Activated CD8-positive, alpha-beta memory T cell treated with anti-CD3 and anti-CD28 coated beads, Interleukin-2, amount 50 U/mL, for 1 hour (primary cell): ENCODE data around the gene VSTM5.

ENCODE experiments used
- DNase-seq: peaks from one replicate; pipeline ENCODE4 v3.0.0-alpha.2; 2020; ENCODE audit errors: extremely low read depth

Gene VSTM5

DNA sequence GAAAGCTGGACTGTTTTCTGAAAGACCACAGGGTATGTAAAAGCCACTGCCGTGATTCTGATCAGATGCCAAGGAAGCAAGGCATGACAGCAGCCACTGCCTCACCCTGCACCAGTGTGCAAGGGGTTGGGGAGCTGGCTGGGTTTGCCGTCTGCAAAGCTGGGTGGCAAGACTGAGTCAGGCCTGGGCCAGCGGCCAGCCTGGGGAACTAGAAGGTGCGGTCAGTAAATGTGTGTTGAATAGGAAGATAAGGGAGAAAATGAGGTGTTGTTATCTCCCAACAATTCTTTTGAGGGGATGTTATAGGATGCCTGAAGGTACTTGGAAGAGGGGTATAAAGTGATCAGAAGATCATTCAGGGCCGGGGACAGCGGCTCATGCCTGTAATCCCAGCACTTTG is 8.0 kb downstream of the VSTM5 start:
- DNase-seq: no peak

DNA sequence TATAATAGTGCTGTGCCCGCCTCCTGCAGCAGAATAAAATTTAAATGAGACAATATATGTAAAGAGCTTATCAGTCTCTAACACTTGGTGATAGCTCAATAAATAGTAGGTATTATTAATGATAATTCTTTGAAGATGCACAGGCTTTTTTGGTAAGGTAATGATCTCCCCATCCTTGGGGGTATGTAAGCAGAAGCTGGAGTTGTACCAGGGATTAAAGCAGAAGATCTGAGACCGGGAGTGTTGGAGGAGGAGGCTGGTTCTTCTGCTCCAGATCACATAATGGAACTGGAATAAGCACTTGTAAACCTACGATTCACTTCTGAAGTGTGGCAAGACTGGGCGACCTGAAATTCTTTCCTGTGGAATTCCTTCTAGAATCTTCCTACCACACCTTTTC is 8.4 kb downstream of the VSTM5 start:
- DNase-seq: no peak

DNA sequence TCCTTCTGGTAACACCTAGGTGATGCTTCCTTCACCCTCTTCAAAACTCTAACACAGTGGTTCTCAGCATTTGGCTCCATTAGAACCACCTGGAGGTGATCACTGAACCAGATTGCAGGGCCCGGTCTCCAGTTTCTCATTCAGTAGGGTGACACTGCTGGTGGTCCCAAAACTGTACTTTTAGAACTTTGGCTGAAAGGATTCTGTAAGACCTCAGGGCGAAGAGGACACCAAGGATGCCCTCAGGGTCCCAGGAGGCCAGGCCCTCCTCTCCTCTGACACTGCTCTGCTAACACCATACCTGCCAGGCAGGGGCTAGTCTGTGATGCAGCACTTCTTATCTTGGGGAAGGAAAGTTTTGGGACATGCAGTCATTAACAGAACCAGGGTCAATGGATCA is 9.0 kb downstream of the VSTM5 start:
- no peak for DNase-seq

DNA sequence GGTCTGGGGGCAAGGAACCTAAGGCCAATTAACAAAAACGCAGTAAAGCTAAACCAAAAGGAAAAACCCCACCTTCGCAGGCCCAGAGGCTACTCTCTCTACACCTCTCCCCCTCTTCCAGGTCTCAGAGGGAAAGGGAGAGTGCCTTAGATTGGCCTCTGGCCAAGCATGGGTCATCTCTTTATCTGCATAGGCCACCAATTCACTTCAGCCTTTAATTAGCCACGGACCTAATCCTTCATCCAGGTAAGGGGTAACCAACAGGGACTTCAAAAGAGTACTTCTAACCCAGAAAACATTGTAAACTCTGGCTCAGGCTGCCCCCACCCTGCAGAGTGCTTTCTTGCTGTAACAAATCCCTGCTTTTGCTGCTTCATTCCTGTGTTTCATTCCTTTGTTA is 9.4 kb downstream of the VSTM5 start:
- DNase-seq: no peak

DNA sequence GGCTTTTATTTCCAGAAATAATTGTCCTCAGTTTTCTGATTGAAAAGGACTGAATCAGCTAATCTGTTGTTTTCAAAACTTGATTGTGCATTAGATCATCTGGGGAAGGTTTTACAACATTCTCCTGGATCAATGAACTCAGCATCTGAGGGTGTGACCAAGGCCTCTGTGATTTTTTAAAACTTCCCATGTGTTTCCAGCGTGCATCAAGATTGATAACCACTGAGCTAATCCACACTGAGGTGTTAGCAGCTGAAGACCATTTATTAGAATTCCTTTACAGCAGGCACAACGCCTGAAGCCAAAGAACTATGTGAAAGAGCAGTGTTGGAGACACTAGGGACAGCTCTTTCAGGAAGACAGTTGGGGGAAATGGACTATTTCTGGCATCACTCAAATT is 10.2 kb downstream of the VSTM5 start:
- DNase-seq: no peak

DNA sequence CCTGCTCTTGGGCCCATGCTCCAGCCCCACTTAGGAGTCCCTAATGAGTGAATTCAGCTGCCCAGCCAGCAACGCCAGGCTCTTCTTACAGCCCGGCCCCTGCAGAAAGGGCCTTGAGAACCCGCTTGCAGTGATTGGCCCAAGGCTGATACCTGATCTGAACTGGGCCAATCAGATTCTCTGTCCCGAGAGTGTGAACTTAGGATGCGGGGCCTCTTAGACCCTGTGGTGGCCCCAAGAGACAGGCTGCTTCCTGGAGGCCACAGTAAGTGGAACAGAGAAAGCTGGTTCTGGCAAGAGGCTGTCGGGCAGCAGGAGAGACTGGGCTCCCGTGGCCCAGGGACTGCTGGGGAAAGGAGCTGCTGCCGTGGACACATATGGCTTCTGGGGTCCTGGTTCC is 11.5 kb downstream of the VSTM5 start:
- DNase-seq: no peak

DNA sequence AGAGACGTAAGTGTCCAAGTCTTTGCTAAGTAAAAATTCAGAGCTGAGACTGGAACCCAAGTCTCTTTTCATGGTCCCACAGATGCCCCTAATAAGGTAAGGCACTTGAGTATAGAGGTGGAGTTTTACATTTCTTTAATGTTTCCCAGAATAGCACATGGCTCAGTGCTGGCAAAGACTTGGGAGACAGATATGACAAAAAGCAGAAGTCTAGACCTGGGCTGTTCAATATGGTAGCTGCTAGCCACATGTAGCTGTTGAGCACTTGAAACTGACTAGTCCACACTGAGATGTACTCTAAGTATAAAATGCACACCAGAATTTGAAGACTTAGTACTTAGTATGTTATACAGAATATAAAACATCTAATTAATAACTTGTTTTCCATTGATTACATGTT is 17.6 kb downstream of the VSTM5 start:
- DNase-seq: no peak

DNA sequence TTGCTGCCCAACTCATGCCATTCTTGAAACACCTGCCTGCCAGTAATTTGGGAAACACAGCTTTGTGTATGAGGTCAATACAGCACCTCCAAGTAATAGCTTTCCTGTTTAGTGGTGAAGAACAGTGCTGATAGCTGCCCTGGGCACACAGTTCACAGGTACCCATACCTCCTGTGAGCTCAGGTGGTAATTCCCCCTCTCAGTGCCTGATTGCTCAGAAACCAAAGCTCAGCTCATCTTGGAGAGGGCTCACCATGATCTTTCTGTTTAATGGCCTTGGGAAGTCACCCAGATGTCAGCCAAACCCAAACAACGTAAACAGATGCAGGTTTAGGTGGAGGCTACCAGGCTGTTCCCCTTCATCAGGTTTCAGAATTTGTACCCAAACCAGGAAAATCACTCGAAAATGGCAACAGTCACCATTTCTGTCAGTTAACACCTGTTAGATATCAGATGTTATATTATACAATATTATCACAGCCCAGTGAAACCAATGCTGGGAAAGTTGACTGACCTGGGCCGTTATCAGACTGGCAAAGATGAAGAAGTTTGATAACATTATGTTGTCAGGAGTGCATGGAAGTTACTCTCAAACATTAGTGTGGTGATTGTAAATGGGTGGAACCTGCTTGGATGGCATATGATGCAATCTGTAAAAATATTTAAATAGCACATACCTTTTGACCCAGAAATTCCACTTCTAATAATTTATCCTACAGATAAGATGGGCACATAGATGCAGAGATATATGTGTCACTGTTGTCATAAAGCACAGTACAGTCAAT is 18.9 kb downstream of the VSTM5 start:
- DNase-seq: no peak

DNA sequence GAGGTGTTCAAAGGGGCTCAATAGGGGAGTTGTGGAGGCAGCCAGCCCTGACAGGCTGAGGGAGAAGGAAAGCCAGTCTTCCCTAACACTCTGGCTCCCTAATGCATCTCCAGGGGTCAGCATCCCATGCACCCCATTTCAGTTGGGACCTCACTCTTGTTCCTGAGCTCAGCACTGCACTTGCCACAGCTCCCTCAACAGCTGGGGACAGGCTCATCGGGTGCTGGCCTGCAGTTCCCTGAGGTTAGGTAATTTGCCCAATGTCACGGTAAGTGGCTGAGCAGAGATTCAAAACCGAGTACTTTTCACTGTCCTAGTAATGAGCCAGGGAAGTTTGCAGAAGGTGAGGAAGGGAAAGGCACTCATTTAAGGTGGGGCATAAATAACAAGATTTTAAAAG is 20.8 kb downstream of the VSTM5 start:
- DNase-seq: no peak

DNA sequence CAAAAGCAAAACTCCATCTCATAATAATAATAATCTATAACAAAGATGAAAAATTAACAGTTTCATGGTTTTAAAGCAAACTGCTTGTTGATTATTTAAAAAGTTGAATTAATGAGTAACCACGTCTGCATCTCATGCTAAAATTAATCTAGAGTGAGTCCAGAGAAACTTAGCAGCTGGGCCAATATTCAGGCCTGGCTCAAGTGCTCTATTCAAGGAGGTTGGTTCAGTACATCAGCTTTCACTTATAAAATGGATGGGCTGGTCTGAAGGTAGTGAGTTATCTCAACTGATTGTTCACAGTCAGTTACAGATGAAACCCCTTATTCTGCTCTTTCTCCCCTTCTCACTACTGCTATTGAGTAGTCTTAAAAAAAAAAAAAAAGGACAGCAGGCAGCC is 23.1 kb downstream of the VSTM5 start:
- DNase-seq: no peak

DNA sequence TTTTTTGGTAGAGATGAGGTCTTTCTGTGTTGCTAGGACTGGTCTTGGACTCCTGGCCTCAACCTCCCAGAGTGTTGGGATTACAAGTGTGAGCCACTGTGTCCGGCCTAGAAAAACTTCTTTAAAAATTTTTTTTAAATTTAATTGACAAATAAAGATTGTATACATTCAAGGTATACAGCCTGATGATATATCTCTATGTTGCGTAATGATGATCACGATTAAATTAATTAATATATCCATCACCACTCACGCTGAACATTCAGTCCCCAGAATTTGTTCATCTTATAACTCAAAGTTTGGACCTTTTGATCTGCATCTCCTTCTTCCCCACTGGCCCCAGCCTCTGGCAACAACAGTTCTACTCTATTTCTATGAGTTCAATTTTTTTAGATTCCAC is 27.2 kb downstream of the VSTM5 start:
- DNase-seq: no peak

DNA sequence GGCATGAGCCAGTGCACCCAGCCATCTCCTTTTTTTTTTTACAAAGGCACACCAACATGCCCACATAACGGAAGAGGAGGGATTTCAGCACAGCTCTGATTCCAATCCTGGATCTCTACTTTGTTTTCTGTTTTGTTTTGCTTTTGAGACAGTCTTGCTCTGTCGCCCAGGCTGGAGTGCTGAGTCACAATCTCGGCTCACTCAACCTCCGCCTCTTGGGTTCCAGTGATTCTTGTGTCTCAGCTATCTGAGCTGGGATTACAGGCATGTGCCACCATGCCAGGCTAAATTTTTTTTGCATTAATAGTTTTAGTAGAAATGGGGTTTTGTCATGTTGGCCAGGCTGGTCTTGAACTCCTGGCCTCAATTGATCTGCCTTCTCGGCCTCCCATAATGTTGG is 28.1 kb downstream of the VSTM5 start:
- DNase-seq: no peak

DNA sequence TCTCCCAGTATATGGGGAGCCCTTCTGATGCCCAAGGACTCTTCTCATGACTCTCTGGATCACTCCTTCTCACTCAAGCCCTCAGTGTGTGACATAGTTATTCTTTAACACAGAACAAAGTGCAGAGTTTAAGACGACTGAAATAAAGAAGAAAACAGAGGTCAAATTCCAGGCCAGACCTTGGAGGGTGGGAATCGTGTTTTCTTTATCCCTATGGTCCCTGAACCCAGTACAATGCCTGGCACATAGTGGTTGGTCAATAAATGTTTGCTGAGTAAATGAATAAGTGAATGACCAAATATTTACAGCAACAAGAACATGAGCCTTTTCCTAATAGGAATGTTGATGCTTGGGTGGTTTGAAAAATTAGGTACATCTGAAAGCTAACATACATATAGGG is 28.8 kb downstream of the VSTM5 start:
- no peak for DNase-seq

DNA sequence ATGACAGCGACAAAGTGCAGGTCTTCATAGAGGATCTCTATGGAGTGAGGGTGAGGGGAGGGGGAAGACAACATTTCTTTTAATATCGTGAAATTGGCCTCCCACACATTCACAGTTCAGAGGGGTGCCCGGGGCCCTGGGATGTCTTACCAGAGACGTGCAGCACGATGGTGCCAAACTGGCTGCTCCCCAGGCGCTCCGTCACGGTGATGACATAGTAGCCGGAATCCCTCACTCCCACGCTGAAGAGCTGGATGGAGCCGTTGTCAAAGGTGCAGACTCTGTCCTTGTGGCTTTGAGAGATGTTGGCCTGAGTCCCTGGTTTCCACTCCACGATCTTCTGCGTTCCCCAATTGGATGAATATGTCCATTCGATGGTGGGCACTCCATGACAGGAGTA is 29.6 kb downstream of the VSTM5 start:
- DNase-seq: no peak

DNA sequence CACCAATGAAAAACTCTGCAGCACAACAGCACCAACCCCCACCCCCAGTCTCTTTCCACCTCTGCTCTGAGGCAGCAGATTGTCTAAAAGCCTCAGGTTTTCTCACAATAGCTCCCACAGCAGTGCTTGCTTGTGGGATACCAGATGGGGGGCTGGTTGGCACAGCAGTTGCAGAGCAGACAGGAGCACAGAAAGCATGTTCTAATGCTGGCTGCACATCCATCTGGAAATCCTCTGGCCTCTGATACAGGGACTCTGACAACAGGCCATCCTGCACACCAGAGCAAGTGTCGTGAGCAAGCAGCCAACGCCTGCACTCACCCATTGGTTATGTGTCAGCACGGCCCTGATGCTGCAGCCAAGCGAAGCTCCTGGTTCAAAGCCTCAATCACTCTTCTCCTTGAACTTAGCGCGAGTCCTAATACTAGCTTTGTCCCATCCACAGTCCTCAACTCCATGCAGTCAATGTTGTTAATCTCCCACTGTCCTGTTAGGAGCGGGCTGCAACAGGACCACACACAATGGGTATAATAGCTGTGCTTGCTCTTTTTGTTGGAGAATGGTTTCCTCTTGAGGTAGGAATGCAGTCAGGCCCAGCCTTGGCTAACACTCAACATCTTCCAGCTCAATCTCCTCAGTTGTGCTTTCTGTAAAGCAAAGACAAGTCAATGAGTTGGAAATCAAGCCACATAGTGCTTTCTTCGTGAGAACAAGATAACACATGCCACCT is 30.3 kb downstream of the VSTM5 start:
- DNase-seq: no peak

DNA sequence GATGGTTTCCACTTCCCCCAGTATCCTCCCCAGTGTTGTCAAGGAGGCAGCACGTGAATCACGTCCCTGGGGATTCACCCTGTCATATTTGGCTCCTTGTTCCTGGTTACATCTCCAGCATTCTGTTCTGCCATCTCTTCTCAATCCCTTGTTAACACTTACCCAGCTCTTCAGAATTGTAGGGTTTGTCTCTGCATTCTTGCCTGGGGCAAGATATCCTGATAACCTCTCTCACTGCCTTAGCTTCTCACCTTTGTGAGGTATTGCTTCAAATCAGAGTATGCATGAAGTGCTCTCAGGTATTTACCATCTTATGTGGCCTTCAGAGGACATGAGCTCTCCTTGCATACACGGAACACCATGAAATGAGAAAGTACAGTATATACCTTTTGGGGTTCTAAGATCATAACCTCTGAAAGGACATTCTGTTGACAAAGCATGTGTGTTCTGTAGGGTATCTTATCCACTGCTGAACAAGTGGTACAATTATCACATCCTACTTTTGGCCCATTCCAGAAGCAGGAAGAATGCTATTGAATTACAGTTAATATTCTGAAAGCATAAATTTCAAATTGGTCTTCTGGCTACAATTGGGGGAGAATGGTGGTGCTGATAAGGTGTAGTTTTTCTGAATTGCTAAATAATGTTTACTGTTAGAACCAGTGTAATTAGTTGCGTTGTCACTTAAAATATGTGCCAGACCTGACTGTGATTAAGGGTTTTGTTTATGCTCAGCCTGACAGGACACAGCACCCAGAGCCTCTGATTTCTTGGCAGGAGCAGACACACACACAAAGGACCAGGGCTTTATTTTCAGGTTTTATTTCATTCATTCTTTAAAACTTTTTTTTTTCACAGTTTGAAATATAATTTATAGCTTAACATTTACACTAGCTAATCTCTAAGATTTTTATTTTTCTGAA is 32.7 kb downstream of the VSTM5 start:
- no peak for DNase-seq

DNA sequence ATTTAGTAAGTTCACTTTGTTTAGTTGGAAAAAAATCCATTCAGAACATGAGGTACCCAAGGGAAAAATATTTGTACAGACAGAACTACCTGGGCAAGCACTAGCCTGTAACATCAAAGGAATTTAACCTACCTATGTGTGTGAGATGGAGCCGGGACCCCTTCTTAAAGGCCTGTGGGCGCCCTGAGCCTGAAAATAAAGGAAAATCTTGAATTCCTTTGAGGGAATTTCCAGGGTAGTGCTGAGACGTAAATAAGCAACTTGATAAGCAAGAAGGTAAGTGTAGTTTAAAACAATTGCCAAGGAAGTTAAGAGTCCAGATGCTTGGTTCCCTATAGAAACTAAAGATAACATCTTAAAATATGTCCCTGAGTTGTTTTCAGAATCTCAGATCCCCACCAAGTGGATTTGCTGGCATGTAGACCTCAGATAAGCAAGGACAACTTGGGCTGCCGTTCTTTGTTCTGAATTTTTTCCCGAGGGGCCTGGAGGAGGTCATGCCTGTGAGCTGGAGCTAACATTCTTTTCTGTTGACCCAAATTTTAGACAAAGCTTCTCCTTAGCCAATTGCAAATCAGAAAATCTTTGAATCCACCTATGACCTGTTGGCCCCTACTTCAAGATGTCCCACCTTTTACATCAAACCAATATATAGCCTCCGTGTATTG is 35.3 kb downstream of the VSTM5 start:
- DNase-seq: no peak

DNA sequence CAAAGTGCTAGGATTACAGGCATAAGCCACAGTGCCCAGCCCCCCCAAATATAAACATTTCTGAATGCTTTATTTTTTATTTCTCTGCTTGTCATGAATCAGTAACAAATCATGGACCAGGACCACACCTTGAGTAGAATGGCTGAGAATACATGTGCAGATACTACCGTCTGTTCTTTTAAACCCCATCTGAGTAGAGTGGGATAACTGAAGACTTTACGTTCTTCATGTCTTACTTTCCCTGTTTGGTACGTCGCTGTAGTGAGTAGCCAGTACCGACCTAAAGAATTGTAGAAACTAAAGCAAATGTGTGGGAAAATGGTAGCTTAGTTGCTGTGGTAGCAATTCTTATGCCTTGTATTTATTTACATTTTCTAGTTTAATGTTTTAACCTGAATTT is 36.4 kb downstream of the VSTM5 start:
- no peak for DNase-seq

DNA sequence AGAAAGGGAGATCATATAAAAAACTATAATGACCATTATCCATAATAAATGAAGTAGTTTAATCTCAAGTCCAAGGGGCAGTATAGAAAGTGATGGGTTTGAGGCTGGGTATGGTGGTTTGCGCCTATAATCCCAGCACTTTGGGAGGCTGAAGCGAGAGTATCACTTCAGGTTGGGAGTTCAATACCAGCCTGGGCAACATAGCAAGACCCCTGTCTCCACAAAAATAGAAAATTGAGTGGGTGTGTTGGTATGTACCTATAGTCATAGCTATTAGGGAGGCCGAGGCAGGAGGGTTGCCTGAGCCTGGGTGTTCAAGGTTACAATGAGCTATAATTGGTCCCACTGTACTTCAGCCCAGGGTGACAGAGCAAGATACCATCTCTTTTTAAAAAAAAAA is 42.4 kb downstream of the VSTM5 start:
- no peak for DNase-seq

DNA sequence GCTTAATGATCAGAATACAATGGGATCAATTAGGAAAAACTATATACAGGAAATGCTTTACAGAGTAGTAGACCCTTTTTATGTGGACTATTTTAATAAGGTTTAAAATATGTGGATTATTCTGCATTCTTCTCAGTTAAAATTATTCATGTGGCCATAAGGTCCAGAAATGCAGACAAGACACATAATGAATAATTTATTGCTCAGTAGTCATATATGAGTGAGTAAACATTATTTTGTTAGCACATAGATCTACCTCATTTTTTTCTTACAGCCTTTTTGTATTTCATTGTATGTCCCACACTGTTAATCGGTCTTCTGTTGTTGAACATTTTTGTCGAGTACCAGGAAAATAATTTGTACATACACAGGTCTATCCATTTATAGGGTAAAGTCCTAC is 45.5 kb downstream of the VSTM5 start:
- DNase-seq: no peak

DNA sequence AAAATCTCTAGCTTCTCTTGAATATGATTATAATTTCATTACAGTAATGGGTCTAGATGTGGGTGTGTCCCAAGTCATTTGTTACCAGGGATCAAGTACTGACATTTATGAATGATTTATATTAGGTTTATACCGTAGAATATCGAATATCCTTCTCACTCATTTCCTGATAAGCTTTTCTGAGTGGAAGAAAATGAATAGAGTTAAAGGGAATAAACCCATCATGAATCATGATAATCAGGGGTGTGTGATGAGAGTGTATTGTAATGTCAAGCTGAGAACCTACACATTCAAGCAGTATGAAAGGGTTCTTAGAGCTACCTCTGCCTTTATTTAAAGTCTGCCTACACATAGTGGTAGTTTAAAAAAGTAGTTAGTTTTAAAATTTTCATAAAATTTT is 49.1 kb downstream of the VSTM5 start:
- no peak for DNase-seq
